ENCODE measurements around the gene MPL. TPM values are rescaled to one million over a fixed set of nuclear protein-coding genes. Genes with fewer than 3 reads are reported as not detected.

The MPL gene
- total RNA-seq = not detected

GRCh38 chr1:43337588-43337987, at the start of gene MPL:
MPL (plus strand) TSS chr1:43337818; CDS start chr1:43337849, 31 bp downstream.
- no peak within 1 kb of the TSS for H3K4me3 Mint-ChIP-seq
- H3K9me3 Mint-ChIP-seq (ENCODE audit: low read depth) = no peaks in the 10 kb centered on the region
- ATAC-seq (no peak), DNase-seq (no peak)
- ChIA-PET POLR2A (no interaction called here), CTCF (interaction anchor here (1.0 kb wide), 1 partner anchor 20 kb away, joined by 3 read pairs; no protein-coding TSS in a partner anchor)
- H3K27ac Mint-ChIP-seq = no peak within 1 kb of the TSS
- H3K4me1 Mint-ChIP-seq = no peaks in the 10 kb centered on the region
- intact Hi-C loops (cut with DNase I, micrococcal nuclease) = no loop called here
- H3K36me3 Mint-ChIP-seq (ENCODE audit: low read depth) = no peaks in the 10 kb centered on the region
- no peaks in the 10 kb centered on the region for H3K27me3 Mint-ChIP-seq

DNA sequence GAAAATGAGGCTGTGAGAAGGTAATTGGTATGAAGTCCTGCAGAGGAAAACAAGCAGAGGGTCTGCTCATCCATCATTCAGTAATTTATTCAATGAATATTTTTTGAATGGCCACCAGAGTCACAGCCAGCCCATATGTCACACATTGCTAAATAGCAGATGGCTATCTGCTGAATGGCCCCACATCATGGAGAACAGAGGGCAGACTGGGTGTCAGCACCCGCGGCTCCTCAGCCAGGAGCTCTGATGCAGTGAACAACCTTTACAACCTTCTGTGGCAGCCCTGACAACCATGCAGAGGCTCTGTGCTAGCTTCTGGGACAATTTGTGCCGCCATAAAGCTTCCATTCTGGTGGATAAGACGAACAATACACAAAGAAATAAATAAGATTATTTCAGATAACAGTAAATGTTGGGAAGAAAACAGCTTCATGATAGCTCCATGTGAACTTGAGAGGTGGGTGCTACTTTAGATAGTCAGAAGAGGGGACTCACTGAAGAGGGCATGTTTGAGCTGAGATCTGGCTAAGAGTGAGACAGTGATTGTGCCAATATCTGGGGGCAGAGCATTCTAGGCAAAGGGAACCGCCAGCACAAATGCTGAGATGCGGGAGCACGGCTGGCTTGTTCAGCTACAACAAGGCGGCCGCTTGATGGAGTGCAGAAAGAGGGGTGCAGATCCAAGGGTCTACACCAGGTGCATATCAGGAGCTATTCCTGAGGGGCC, 49.4 kb upstream of the MPL start:
- intact Hi-C loops (cut with DNase I, micrococcal nuclease) = no loop called here
- no peak for DNase-seq
- ChIA-PET CTCF (interaction anchor here (0.7 kb wide), 1 partner anchor 335 kb away, joined by 3 read pairs; no protein-coding TSS in a partner anchor), POLR2A (no interaction called here)
- no peaks in the 10 kb centered on the region for H3K36me3 Mint-ChIP-seq (ENCODE audit: low read depth)
- no peaks in the 10 kb centered on the region for H3K4me1 Mint-ChIP-seq
- no peaks in the 10 kb centered on the region for H3K27me3 Mint-ChIP-seq
- no peak for ATAC-seq
- H3K27ac Mint-ChIP-seq = no peak overlapping the region
- no peaks in the 10 kb centered on the region for H3K9me3 Mint-ChIP-seq (ENCODE audit: low read depth)
- H3K4me3 Mint-ChIP-seq = no peak overlapping the region

DNA sequence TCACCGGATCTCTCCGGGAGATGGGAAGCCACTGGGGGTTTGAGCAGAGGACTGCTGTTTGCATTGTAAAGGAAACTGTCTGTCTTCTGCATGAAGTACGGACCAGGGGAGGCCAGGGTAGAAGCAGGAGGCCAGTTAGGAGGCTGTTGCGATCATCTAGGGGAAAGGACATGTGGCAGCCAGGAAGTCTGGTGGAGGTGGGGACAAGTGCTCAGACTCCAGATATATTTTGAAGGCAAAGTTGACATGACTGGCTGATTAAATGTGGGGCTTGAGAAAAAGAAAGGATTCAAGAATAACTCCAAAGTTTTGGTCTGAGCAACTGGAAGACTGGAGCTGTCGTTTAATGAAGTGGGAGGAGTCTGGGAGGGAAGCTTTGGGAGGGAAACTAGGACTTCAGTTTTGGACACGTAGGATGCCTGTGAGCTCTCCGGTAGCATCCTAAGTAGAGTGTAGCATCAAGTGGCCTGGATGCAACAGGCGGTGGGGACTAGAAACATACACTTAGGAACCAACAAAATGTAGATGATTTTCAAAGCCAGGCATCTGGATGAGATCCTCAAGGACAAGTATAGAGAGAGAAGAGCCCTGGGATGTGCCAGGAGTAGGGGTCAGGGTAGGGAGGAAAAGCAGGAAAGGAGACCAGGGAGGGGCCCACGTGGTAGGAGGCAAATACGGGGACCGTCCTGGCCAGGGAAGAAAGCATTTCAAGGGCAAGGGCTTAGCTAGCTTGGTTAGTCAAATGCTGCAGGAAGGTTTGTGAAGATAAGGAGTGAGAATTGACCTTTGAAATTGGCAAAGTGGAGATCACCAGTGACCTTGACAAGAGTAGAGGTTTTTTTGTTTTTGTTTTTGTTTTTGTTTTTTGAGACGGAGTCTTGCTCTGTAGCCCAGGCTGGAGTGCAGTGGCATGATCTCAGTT, 48.6 kb upstream of the MPL start:
- ATAC-seq = no peak
- intact Hi-C loops (cut with DNase I, micrococcal nuclease) = no loop called here
- no peaks in the 10 kb centered on the region for H3K9me3 Mint-ChIP-seq (ENCODE audit: low read depth)
- ChIA-PET POLR2A (no interaction called here), CTCF (interaction anchor here (0.7 to 0.8 kb wide), 2 partner anchors 17 to 375 kb away, joined by 3 read pairs; no protein-coding TSS in a partner anchor)
- H3K4me3 Mint-ChIP-seq = no peak overlapping the region
- no peaks in the 10 kb centered on the region for H3K27me3 Mint-ChIP-seq
- H3K36me3 Mint-ChIP-seq (ENCODE audit: low read depth) = no peaks in the 10 kb centered on the region
- no peak for DNase-seq
- no peak overlapping the region for H3K27ac Mint-ChIP-seq
- no peaks in the 10 kb centered on the region for H3K4me1 Mint-ChIP-seq

- no peak overlapping the region for H3K27ac Mint-ChIP-seq
- POLR2A ChIA-PET = no interaction called here
- CTCF ChIA-PET = no interaction called here
These were observed 45.4 kb upstream of the MPL start for GRCh38 chr1:43292216-43292615.

GRCh38 chr1:43292679-43293078, 44.9 kb upstream of the MPL start:
- intact Hi-C loops (cut with DNase I, micrococcal nuclease) = no loop called here
- ATAC-seq (no peak), DNase-seq (no peak)
- Mint-ChIP-seq H3K36me3 (ENCODE audit: low read depth) (no peaks in the 10 kb centered on the region), H3K9me3 (ENCODE audit: low read depth) (no peaks in the 10 kb centered on the region), H3K27ac (no peak overlapping the region), H3K4me3 (no peak overlapping the region), H3K4me1 (peaks cover 19% of the 10 kb centered on the region), H3K27me3 (no peaks in the 10 kb centered on the region)
- ChIA-PET CTCF (interaction anchor here (0.6 kb wide), 2 partner anchors 9 to 216 kb away, joined by 3 read pairs; no protein-coding TSS in a partner anchor), POLR2A (no interaction called here)

More at GRCh38 chr1:43292216-43292615, 45.4 kb upstream of the MPL start:
- no peak for DNase-seq
- ATAC-seq = no peak
- Mint-ChIP-seq H3K27me3 (no peaks in the 10 kb centered on the region), H3K4me1 (peaks cover 19% of the 10 kb centered on the region), H3K4me3 (no peak overlapping the region), H3K9me3 (ENCODE audit: low read depth) (no peaks in the 10 kb centered on the region), H3K36me3 (ENCODE audit: low read depth) (no peaks in the 10 kb centered on the region)
- intact Hi-C loops (cut with DNase I, micrococcal nuclease) = no loop called here

- Mint-ChIP-seq H3K27me3 (no peaks in the 10 kb centered on the region), H3K27ac (no peak overlapping the region)
- CTCF ChIA-PET = interaction anchor here (0.6 to 1.2 kb wide), 4 partner anchors 9 to 215 kb away, joined by 3 to 4 read pairs (median 3); no protein-coding TSS in a partner anchor
These were observed 44.4 kb upstream of the MPL start for GRCh38 chr1:43293176-43293575.

DNA sequence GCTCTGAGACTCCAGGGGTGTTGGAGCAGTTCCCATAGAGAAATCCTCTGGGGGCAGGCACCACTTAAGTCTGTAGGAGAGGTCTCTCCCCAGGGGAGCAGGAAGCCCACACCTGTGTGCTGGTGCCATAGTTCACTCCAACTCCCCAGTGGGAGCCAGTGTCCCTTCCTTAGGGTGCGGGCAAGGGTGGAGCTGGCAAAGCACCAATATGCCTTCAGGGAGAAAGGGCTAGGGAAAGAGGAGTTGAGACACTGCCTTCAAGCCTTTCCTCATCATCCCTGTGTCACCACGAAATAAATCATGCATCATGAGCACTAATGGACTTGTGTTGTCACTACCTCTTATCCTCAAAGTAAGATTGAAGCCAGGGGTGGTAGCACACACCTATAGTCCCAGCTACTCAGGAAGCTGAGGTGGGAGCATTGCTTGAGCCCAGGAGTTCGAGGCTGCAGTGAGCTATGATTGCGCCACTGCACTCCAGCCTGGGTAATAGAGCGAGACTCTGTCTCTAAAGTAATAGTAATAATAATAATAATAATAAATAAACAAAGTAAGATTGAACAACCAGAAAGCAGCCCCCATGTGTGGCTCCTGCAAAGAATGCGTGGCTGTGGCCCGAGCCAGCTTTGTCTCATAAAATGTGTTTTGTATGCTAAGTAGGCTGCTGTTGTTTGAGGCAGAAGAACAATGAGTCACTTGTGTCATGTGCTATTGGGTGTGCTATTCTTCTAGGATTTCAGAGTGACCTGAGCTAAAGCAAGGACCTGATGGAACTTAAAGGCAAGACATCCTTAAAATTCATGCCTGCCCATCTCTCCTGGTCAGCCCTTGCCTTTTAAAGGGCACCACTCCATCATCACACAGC, 43.5 kb upstream of the MPL start:
- POLR2A ChIA-PET = no interaction called here
- Mint-ChIP-seq H3K27me3 (no peaks in the 10 kb centered on the region), H3K4me3 (no peak overlapping the region), H3K27ac (no peak overlapping the region), H3K4me1 (peaks cover 19% of the 10 kb centered on the region), H3K9me3 (ENCODE audit: low read depth) (no peaks in the 10 kb centered on the region), H3K36me3 (ENCODE audit: low read depth) (no peaks in the 10 kb centered on the region)
- CTCF ChIA-PET = interaction anchor here (0.7 to 1.2 kb wide), 2 partner anchors 55 to 120 kb away, joined by 3 to 4 read pairs; no protein-coding TSS in a partner anchor
- ATAC-seq = no peak
- no peak for DNase-seq
- intact Hi-C loops (cut with DNase I, micrococcal nuclease) = no loop called here

More at GRCh38 chr1:43293176-43293575, 44.4 kb upstream of the MPL start:
- DNase-seq (no peak), ATAC-seq (no peak)
- no peaks in the 10 kb centered on the region for H3K36me3 Mint-ChIP-seq (ENCODE audit: low read depth)
- intact Hi-C loops (cut with DNase I, micrococcal nuclease) = no loop called here
- POLR2A ChIA-PET = no interaction called here
- H3K4me3 Mint-ChIP-seq = no peak overlapping the region
- H3K9me3 Mint-ChIP-seq (ENCODE audit: low read depth) = no peaks in the 10 kb centered on the region
- H3K4me1 Mint-ChIP-seq = peaks cover 19% of the 10 kb centered on the region

DNA sequence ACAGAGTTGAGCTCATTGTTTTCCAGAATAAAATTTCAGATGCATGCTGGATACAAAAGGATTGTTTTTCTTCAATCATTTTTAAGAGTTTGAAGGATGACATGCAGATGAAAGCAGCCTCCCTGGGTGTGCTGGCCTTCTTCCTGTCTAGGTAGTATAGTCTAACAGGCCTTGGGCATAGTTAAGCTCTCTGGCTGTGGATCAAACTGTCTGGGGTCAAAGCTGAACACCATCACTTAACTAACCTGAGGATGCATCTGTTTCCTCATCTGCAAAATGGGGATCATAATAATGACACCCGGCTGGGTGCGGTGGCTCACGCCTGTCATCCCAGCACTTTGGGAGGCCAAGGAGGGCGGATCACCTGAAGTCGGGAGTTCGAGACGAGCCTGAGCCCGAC, 42.9 kb upstream of the MPL start:
- DNase-seq = no peak
- Mint-ChIP-seq H3K4me1 (peaks cover 19% of the 10 kb centered on the region), H3K4me3 (no peak overlapping the region), H3K9me3 (ENCODE audit: low read depth) (no peaks in the 10 kb centered on the region), H3K27me3 (no peaks in the 10 kb centered on the region), H3K36me3 (ENCODE audit: low read depth) (no peaks in the 10 kb centered on the region), H3K27ac (no peak overlapping the region)
- intact Hi-C loops (cut with DNase I, micrococcal nuclease) = no loop called here
- no peak for ATAC-seq
- CTCF ChIA-PET = interaction anchor here (0.8 kb wide), 1 partner anchor 162 kb away, joined by 3 read pairs; no protein-coding TSS in a partner anchor
- POLR2A ChIA-PET = no interaction called here

GRCh38 chr1:43296207-43296606, 41.4 kb upstream of the MPL start:
- H3K9me3 Mint-ChIP-seq (ENCODE audit: low read depth) = no peaks in the 10 kb centered on the region
- no peak for ATAC-seq
- H3K4me3 Mint-ChIP-seq = no peak overlapping the region
- H3K4me1 Mint-ChIP-seq = peaks cover 19% of the 10 kb centered on the region
- POLR2A ChIA-PET = no interaction called here
- intact Hi-C loops (cut with DNase I, micrococcal nuclease) = no loop called here
- no peaks in the 10 kb centered on the region for H3K27me3 Mint-ChIP-seq
- peak overlapping the region; percentile 32 for H3K27ac Mint-ChIP-seq
- DNase-seq = no peak
- CTCF ChIA-PET = no interaction called here
- H3K36me3 Mint-ChIP-seq (ENCODE audit: low read depth) = no peaks in the 10 kb centered on the region

DNA sequence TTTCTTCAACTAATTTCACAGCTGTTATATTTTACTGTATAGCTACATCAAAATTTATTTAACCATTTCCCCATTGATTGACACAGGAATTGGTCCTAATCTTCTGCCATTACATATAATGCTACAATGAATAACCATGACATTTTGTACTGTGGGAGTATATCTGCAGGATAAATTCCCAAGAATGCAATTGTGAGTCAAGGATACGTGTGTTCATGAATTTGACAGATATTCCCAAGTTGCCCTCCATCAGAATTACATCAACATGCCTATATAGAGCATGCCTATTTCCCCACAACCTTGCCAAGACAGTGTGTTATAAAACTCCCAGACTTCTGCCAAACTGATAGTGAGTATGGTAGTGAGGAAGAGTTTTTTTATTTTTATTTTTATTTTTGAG, 39.6 kb upstream of the MPL start:
- H3K27me3 Mint-ChIP-seq = no peaks in the 10 kb centered on the region
- no peaks in the 10 kb centered on the region for H3K36me3 Mint-ChIP-seq (ENCODE audit: low read depth)
- no peak overlapping the region for H3K4me3 Mint-ChIP-seq
- ChIA-PET POLR2A (no interaction called here), CTCF (no interaction called here)
- H3K27ac Mint-ChIP-seq = no peak overlapping the region
- no peak for ATAC-seq
- DNase-seq = no peak
- peaks cover 19% of the 10 kb centered on the region for H3K4me1 Mint-ChIP-seq
- intact Hi-C loops (cut with DNase I, micrococcal nuclease) = no loop called here
- no peaks in the 10 kb centered on the region for H3K9me3 Mint-ChIP-seq (ENCODE audit: low read depth)

DNA sequence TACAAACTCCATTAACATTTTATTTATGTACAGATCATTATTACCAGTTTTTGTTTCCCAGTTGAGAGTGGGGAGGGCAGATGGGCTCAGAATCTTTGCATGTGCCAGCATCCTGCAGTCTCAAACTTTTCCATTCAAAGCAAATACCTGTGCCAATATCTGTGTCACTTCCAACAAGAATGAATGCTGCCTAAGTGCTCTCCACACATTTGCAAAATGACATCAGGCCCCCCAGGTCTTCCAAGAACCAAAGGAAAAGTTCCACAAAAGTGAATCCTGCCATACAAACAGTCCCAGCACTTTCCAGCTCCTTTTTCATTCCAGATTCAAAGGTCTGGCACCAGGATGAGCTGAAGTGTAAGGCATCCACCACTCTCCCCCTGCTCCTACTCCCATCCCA, 38.5 kb upstream of the MPL start:
- Mint-ChIP-seq H3K27ac (no peak overlapping the region), H3K9me3 (ENCODE audit: low read depth) (no peaks in the 10 kb centered on the region), H3K4me1 (peaks cover 19% of the 10 kb centered on the region), H3K4me3 (no peak overlapping the region), H3K36me3 (ENCODE audit: low read depth) (no peaks in the 10 kb centered on the region), H3K27me3 (no peaks in the 10 kb centered on the region)
- ATAC-seq (no peak), DNase-seq (no peak)
- CTCF ChIA-PET = no interaction called here
- intact Hi-C loops (cut with DNase I, micrococcal nuclease) = no loop called here
- POLR2A ChIA-PET = no interaction called here
